Mucosa of descending colon (tissue), 3 donors: ENCODE results near the gene AKAP1. TPM values are rescaled to one million over a fixed set of nuclear protein-coding genes. Genes with fewer than 3 reads are reported as not detected.

Source experiments
- ATAC-seq: fragments of 200-7000 bp; cut with Tn5 transposase; one replicate; pipeline ENCODE4 v1.9.1; 2020; ENCODE audit warnings: mild to moderate bottlenecking, moderate library complexity
- DNase-seq, 3 donors: peaks; one replicate each; pipeline ENCODE4 v3.0.0-alpha.2; 2020
- H3K36me3 ChIP-seq: fragments of 200-600 bp; one replicate; pipeline ENCODE4 v1.8.0; 2021; ENCODE audit warnings: low read depth, mild to moderate bottlenecking
- H3K4me1 ChIP-seq: fragments of 200-600 bp; one replicate; pipeline ENCODE4 v1.8.0; 2021; ENCODE audit warnings: low read depth, mild to moderate bottlenecking
- H3K4me3 ChIP-seq: fragments of 200-600 bp; one replicate; pipeline ENCODE4 v1.8.0; 2021; ENCODE audit warnings: mild to moderate bottlenecking
- H3K9me3 ChIP-seq: fragments of 200-600 bp; one replicate; pipeline ENCODE4 v1.8.0; 2021; ENCODE audit warnings: mild to moderate bottlenecking
- intact Hi-C, 2 donors: fragments of 100-400 bp; cut with DNase I in 1 of 2; cut with micrococcal nuclease in 1 of 2; formaldehyde crosslinking; loops; one replicate each; pipeline versions ENCODE4 v1.11.0 to v1.11.1; 2022; cut with DNase I, micrococcal nuclease
- total RNA-seq, 3 donors: library from RNA; stranded (reverse); fragmentation: NEBNext Ultra II Directional in 2 of 3; extraction: Animal tissue kit (Norgen Biotek cat#: 25700) in 2 of 3; gene quantifications; one replicate each; pipeline versions ENCODE4 v1.2.1 to v1.2.4, GENCODE V29; 2021 to 2023
- TF ChIP-seq, protein P1 (sequence below): fragments of 200-600 bp; IDR thresholded peaks from one replicate; pipeline ENCODE4 v1.8.0; 2022; ENCODE audit warnings: antibody characterized with exemption, mild to moderate bottlenecking
- donor health status: DM: no; HTN: no; CAD: no; lungs with moderate emphysema.
- donor health status: DM: no; HTN: no; CAD: no.
- donor health status: DM: no; HTN: yes; CAD: no.

Gene AKAP1
- total RNA-seq, 3 donors from 2014 or later: 131 to 194 (median 155) TPM

DNA sequence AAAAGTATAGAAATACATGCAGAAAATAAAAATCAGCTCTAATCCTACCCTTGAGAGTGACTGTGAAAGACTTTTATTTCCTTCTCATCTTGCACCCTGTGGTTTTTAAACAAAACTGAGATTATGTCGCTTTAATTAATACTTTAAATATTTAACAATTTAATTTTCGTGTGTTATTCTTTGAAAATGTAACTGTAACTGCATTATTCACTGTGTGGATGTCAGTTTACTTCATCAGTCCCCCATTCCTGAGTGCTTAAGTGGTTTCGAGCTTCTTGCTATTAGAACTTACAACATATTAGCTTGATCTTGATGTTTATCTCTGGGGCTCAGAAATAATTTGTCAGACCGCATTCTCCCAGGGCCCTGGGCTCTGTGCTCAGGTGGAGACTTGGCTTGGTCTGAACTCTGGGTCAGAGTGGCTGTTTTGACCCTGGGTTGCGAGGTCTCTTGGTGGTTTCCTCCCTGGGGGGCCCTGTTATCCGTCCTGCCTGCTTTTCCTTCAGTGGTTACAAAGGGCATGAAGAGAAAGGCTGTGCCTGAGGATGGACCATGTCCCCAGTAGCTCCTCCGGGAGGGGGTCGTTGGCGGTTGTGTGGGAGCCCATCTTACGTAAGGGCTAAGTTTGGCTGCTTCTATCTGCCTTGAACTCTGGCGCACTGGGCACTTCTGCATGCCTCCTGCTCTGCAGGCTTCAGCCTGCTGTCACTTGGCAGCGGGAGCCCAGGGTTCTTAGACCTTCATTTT lies 25.7 kb downstream of the AKAP1 start:
- intact Hi-C loops: no loop called here

DNA sequence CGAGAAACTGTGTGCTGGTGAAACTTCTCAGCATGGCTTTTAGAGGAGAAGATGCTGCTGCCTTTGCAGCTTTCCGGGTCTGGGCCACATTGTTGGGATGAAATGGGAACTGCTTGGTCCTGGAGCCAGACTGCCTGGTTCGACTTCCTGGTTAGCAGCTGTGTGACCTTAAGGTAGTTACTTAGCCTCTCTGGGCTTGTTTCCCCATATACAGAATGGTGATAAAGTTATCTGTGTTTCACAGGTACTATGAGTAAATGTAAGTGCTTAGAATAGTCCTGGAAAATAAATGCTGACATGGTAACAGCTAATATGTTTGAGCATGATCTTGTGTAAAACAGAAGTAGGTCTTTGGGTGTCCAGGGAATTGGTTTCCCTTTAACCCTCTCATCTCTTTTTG lies 26.3 kb downstream of the AKAP1 start:
- H3K36me3 ChIP-seq: peaks cover 5% of the 10 kb centered on the region
- peaks cover 38% of the 10 kb centered on the region for H3K4me1 ChIP-seq

More for the DNA sequence above, 25.7 kb downstream of the AKAP1 start:
- Histone ChIP-seq H3K4me3 (no peak overlapping the region), H3K36me3 (peaks cover 5% of the 10 kb centered on the region), H3K4me1 (peaks cover 45% of the 10 kb centered on the region), H3K9me3 (no peaks in the 10 kb centered on the region)
- no peak for ATAC-seq
- TF ChIP-seq, protein P1, sequence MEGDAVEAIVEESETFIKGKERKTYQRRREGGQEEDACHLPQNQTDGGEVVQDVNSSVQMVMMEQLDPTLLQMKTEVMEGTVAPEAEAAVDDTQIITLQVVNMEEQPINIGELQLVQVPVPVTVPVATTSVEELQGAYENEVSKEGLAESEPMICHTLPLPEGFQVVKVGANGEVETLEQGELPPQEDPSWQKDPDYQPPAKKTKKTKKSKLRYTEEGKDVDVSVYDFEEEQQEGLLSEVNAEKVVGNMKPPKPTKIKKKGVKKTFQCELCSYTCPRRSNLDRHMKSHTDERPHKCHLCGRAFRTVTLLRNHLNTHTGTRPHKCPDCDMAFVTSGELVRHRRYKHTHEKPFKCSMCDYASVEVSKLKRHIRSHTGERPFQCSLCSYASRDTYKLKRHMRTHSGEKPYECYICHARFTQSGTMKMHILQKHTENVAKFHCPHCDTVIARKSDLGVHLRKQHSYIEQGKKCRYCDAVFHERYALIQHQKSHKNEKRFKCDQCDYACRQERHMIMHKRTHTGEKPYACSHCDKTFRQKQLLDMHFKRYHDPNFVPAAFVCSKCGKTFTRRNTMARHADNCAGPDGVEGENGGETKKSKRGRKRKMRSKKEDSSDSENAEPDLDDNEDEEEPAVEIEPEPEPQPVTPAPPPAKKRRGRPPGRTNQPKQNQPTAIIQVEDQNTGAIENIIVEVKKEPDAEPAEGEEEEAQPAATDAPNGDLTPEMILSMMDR: no peak
- no peak for DNase-seq

DNA sequence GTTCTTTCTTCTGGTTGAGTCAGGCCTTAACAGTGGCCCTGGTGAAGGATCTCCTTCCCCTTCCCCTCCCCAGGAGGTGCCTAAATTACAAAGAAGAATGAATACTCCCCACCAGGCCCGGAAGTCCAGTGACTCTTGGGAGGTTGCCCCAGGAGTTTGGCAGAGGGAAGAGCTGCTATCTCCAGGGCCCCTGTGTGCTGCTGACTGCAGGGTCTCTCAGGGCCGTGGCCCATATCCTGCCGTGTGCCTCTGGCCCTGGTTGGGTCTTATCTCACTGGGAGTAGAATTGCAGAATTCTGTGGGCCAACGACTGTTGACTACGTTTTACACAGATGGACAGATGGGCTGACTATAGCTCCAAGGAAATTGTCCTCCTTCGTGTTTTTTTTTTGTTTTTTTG lies 28.0 kb downstream of the AKAP1 start:
- no peak for DNase-seq
- peaks cover 25% of the 10 kb centered on the region for H3K4me1 ChIP-seq
- H3K4me3 ChIP-seq: no peak overlapping the region
- H3K9me3 ChIP-seq: no peaks in the 10 kb centered on the region
- H3K36me3 ChIP-seq: peaks cover 5% of the 10 kb centered on the region
- intact Hi-C loops: no loop called here
- TF ChIP-seq, protein P1: no peak
- no peak for ATAC-seq

More for the DNA sequence above, 26.3 kb downstream of the AKAP1 start:
- ATAC-seq: no peak
- no peak overlapping the region for H3K4me3 ChIP-seq
- no peaks in the 10 kb centered on the region for H3K9me3 ChIP-seq
- DNase-seq: no peak
- intact Hi-C loops: no loop called here
- TF ChIP-seq, protein P1: no peak

DNA sequence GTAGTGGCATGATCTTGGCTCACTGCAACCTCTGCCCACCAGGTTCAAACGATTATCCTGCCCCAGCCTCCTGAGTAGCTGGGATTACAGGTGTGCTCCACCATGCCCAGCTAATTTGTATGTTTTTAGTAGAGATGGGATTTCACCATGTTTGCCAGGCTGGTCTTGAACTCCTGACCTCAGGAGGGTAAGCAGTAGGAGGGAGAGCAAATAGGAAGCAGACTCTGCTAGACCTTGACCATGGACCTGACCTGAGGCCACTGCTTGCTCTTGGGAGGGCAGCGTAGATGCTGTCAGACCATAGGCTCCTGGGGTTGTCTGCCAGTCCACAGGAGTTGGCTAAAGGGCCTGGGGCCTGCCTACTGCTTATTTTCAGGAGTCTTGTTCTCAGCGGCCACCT lies 28.6 kb downstream of the AKAP1 start:
- ATAC-seq (no peak), DNase-seq (no peak)
- TF ChIP-seq, protein P1: no peak
- H3K9me3 ChIP-seq: no peaks in the 10 kb centered on the region
- intact Hi-C loops: no loop called here
- no peak overlapping the region for H3K4me3 ChIP-seq
- peaks cover 5% of the 10 kb centered on the region for H3K36me3 ChIP-seq
- peaks cover 20% of the 10 kb centered on the region for H3K4me1 ChIP-seq

DNA sequence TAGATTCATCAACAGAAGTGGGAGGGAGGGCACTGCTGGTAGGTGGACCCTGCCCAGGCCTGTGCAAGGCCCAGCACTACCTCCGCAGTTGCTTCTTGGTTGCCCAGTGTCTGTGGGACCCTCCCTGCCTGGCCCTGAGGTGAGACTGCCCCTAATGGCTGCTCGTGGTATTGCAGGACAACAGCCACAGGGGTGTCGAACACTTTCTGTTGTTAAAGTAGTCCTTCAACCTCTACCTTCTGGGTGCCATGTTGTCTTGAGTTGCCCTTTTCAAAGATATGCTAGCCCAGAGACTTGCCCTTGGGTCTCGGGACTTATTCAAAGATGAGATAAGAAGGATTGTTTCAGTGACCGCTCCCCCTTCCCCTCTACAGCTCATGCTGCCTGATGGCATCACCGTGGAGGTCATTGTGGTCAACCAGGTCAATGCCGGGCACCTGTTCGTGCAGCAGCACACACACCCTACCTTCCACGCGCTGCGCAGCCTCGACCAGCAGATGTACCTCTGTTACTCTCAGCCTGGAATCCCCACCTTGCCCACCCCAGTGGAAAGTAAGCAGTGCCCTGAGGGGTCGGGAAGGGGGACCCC lies 29.1 kb downstream of the AKAP1 start:
- peak; percentile 57 for ATAC-seq
- peak in 2 of 3 donors; percentile 71 to 78 for DNase-seq
- intact Hi-C loops: no loop called here
- no peak overlapping the region for H3K4me3 ChIP-seq
- peaks cover 15% of the 10 kb centered on the region for H3K4me1 ChIP-seq
- no peaks in the 10 kb centered on the region for H3K9me3 ChIP-seq
- TF ChIP-seq, protein P1: peak; percentile 89
- H3K36me3 ChIP-seq: peaks cover 5% of the 10 kb centered on the region
